K562 (cell line): Measurements from ENCODE around the gene USP1. TPM values are rescaled to one million over a fixed set of nuclear protein-coding genes. Genes with fewer than 3 reads are reported as not detected.

ENCODE experiments used
- ATAC-seq: fragments of 200-7000 bp; cut with Tn5 transposase; 3 replicates; pipeline ENCODE4 v1.9.1; 2020; ENCODE audit warnings: moderate library complexity
- BruUV-seq: library from RNA; stranded (reverse); fragments of 400-500 nt; replicated peaks from 2 replicates; lab custom pipeline; 2021; lab: Mats Ljungman, UMichigan
- CTCF ChIA-PET: fragments of 300-600 bp; formaldehyde crosslinking; extraction: SDS; loops from one replicate; lab custom pipeline; 2021; ENCODE audit warnings: low intra/inter-chr PET ratio; lab: Yijun Ruan, JAX
- POLR2A ChIA-PET: fragments of 300-600, 350-650 bp; sonication (Branson Sonifier 250); formaldehyde crosslinking; extraction: SDS; loops from one replicate; lab custom pipeline; 2021; ENCODE audit warnings: antibody characterized with exemption, inconsistent platforms; lab: Yijun Ruan, JAX
- DNase-seq, 4 experiments: peaks; one replicate each; pipeline versions ENCODE4 v3.0.0 to v3.0.0-alpha.2; 2011 to 2018; ENCODE audit warnings: low spot score in 3 of 4, mixed read lengths in 3 of 4; ENCODE audit errors: extremely low read depth in 1 of 4
- FAIRE-seq: peaks from 2 replicates; lab custom pipeline; 2011; peaks lifted over from hg19 to GRCh38; lab: Jason Lieb, UNC
- H2AFZ ChIP-seq: 2 replicates; pipeline ENCODE4 v1.6.0; 2011; ENCODE audit warnings: low read depth, low read length, control low read depth, inconsistent platforms
- H3K27ac ChIP-seq: fragments of 200-600 bp; 3 replicates; pipeline ENCODE4 v1.8.0; 2011; ENCODE audit warnings: low read depth, mild to moderate bottlenecking, control low read depth, inconsistent platforms, low read length, moderate library complexity, mixed read lengths; ENCODE audit errors: extremely low read depth
- H3K27me3 ChIP-seq, 2 experiments: fragments of 300-600 bp in 1 of 2; 2 replicates in 1 of 2; 3 replicates in 1 of 2; pipeline versions ENCODE4 v1.6.0 to v1.8.0; 2011; ENCODE audit warnings: inconsistent platforms in 2 of 2, low read length in 2 of 2, mild to moderate bottlenecking in 1 of 2, mixed read lengths in 1 of 2, moderate library complexity in 1 of 2; ENCODE audit not compliant: control insufficient read depth in 2 of 2, insufficient read depth in 2 of 2
- H3K36me3 ChIP-seq: fragments of 300-600 bp; 3 replicates; pipeline ENCODE4 v1.8.0; 2011; ENCODE audit warnings: mild to moderate bottlenecking, low read length, inconsistent platforms; ENCODE audit not compliant: control insufficient read depth, insufficient read depth
- H3K4me1 ChIP-seq, 2 experiments: fragments of 200-600 bp in 1 of 2; replicated peaks in 1 of 2; 2 replicates in 1 of 2; 3 replicates in 1 of 2; pipeline versions ENCODE4 v1.5.1 to v1.8.0; 2011; ENCODE audit warnings: inconsistent platforms in 2 of 2, low read length in 2 of 2, mild to moderate bottlenecking in 1 of 2, mixed read lengths in 1 of 2, moderate library complexity in 1 of 2; ENCODE audit not compliant: control insufficient read depth in 2 of 2, insufficient read depth in 2 of 2
- H3K4me2 ChIP-seq: 2 replicates; pipeline ENCODE4 v1.6.1; 2011; ENCODE audit warnings: low read length, control low read depth, inconsistent platforms, mixed read lengths; ENCODE audit not compliant: insufficient read depth
- H3K4me3 ChIP-seq: fragments of 200-600 bp; sonication (generic), shearing (Covaris generic); 2 replicates; pipeline ENCODE4 v1.5.1; 2016; ENCODE audit warnings: control low read depth, inconsistent platforms
- H3K79me2 ChIP-seq: fragments of 200-600 bp; 3 replicates; pipeline ENCODE4 v1.8.0; 2011; ENCODE audit warnings: low read length, inconsistent platforms; ENCODE audit not compliant: control insufficient read depth, insufficient read depth
- H3K9ac ChIP-seq, 2 experiments: 2 replicates each; pipeline versions ENCODE4 v1.6.0 to v1.6.1; 2011; ENCODE audit warnings: low read depth in 2 of 2, low read length in 2 of 2, control low read depth in 1 of 2, inconsistent platforms in 1 of 2, mild to moderate bottlenecking in 1 of 2, mixed read lengths in 1 of 2; ENCODE audit not compliant: insufficient read depth in 1 of 2
- H3K9me1 ChIP-seq: one replicate; pipeline ENCODE4 v1.6.0; 2011; ENCODE audit warnings: inconsistent platforms, mild to moderate bottlenecking, low read length, moderate library complexity; ENCODE audit not compliant: control insufficient read depth, insufficient read depth
- H3K9me3 ChIP-seq: replicated peaks from 2 replicates; pipeline ENCODE4 v1.5.1; 2011; ENCODE audit warnings: low read depth, low read length, inconsistent platforms; ENCODE audit not compliant: control insufficient read depth, insufficient read depth
- H4K20me1 ChIP-seq: replicated peaks from 2 replicates; pipeline ENCODE4 v1.6.1; 2011; ENCODE audit warnings: low read length, inconsistent platforms, mixed read lengths; ENCODE audit not compliant: control insufficient read depth, insufficient read depth
- CC2D1A ChIP-seq: fragments of 450-650 bp; IDR thresholded peaks from 2 replicates; pipeline ENCODE4 v1.6.1; 2017; ENCODE audit warnings: mild to moderate bottlenecking
- DMBX1 ChIP-seq: fragments of 250-450 bp; sonication (Bioruptor Pico); IDR thresholded peaks from 2 replicates; pipeline ENCODE4 v1.8.0; 2022; ENCODE audit warnings: inconsistent platforms, mild to moderate bottlenecking, moderate library complexity, borderline replicate concordance
- HNRNPK ChIP-seq: fragments of 200-400 bp; formaldehyde crosslinking; IDR thresholded peaks from one replicate; pipeline ENCODE4 v1.6.1; 2018; ENCODE audit warnings: mild to moderate bottlenecking, low read depth, low read length; ENCODE audit not compliant: poor library complexity, severe bottlenecking
- NR1H2 ChIP-seq: sonication (generic); formaldehyde crosslinking; IDR thresholded peaks from 2 replicates; pipeline ENCODE4 v1.4.0; 2020; ENCODE audit warnings: mild to moderate bottlenecking, missing genetic modification reagents
- PCBP1 ChIP-seq: fragments of 200-400 bp; formaldehyde crosslinking; IDR thresholded peaks from 2 replicates; pipeline ENCODE4 v1.6.1; 2018; ENCODE audit warnings: mild to moderate bottlenecking, low read depth, low read length; ENCODE audit not compliant: poor library complexity, severe bottlenecking
- SMC3 ChIP-seq: conservative IDR thresholded peaks from 2 replicates; pipeline ENCODE4 v1.6.1; 2011; ENCODE audit warnings: low read depth, low read length, improper control_type of control experiment; ENCODE audit not compliant: insufficient read depth
- WGBS: fragments of 100-300 bp; shearing (Covaris generic); methylation state at CpG from one replicate; pipeline ENCODE4 v1.1.6; 2016; ENCODE audit warnings: low coverage, mixed read lengths; ENCODE audit not compliant: insufficient coverage; ENCODE audit errors: missing lambda C conversion rate; 5-methylcytosine and 5-hydroxymethylcytosine counted together
- in situ Hi-C: fragments of 300-500 bp; cut with MboI; formaldehyde crosslinking; loops from 4 replicates; pipeline ENCODE4 v1.15.0; 2018; ENCODE audit warnings: inconsistent platforms, mixed read lengths
- intact Hi-C: fragments of 100-400 bp; cut with micrococcal nuclease; formaldehyde crosslinking; loops from 2 replicates; pipeline ENCODE4 v1.14.2; 2022
- polyA plus RNA-seq, 8 experiments: library from polyadenylated mRNA; depleted of rRNA in 4 of 8; stranded (reverse) in 5 of 8; unstranded in 3 of 8; fragments of >200 nt; fragmentation: Nextera tagmentation in 2 of 8; fragmentation: Illumina TruSeq in 1 of 8; extraction: Ambion mirVana in 2 of 8; extraction: Trizol in 1 of 8; gene quantifications; 2 replicates each; pipeline versions ENCODE4 v1.2.1 to v1.2.3, GENCODE V29; 2011 to 2014; ENCODE audit warnings: inconsistent platforms in 1 of 8, missing spikeins in 1 of 8
- total RNA-seq, 7 experiments: library from RNA; depleted of rRNA in 6 of 7; stranded (reverse); fragments of >200 nt in 6 of 7; fragmentation: Illumina TruSeq in 2 of 7; extraction: Trizol in 2 of 7; gene quantifications; 2 replicates each; pipeline versions ENCODE4 v1.2.1 to v1.2.3, GENCODE V29; 2011 to 2021; ENCODE audit warnings: low replicate concordance in 1 of 7
- TF ChIP-seq, protein P1 (sequence below): fragments of 450-650 bp; formaldehyde crosslinking; IDR thresholded peaks from 2 replicates; pipeline ENCODE4 v1.4.0; 2020; ENCODE audit warnings: mild to moderate bottlenecking, moderate library complexity
- TF ChIP-seq, protein P2 (sequence below): fragments of 450-650 bp; IDR thresholded peaks from 2 replicates; pipeline ENCODE4 v1.6.1; 2017; ENCODE audit warnings: antibody characterized with exemption, mild to moderate bottlenecking
- TF ChIP-seq, protein P3 (sequence below): fragments of 250-450 bp; sonication (Bioruptor Pico); IDR thresholded peaks from 2 replicates; pipeline ENCODE4 v1.8.0; 2021; ENCODE audit warnings: moderate library complexity, mild to moderate bottlenecking, inconsistent platforms
- TF ChIP-seq, protein P4 (sequence below), 3 experiments: IDR thresholded peaks in 2 of 3; conservative IDR thresholded peaks in 1 of 3; 2 replicates each; pipeline ENCODE4 v1.5.1; 2011 to 2012; ENCODE audit warnings: low read length in 3 of 3, mild to moderate bottlenecking in 3 of 3, control low read depth in 2 of 3, improper control_type of control experiment in 1 of 3, inconsistent platforms in 1 of 3, low read depth in 1 of 3, mixed read lengths in 1 of 3, moderate library complexity in 1 of 3; ENCODE audit not compliant: insufficient read depth in 2 of 3
- TF ChIP-seq, protein P5 (sequence below): fragments of 450-650 bp; formaldehyde crosslinking; IDR thresholded peaks from 2 replicates; pipeline ENCODE4 v1.4.0; 2020; ENCODE audit warnings: mild to moderate bottlenecking, moderate library complexity

Gene USP1
- total and polyA plus RNA-seq, 9 of the 15 experiments (the other 6 are each of a cell fraction or from before 2014, with no cell fraction given) = 27.3 to 87.9 (median 51.7) TPM

DNA sequence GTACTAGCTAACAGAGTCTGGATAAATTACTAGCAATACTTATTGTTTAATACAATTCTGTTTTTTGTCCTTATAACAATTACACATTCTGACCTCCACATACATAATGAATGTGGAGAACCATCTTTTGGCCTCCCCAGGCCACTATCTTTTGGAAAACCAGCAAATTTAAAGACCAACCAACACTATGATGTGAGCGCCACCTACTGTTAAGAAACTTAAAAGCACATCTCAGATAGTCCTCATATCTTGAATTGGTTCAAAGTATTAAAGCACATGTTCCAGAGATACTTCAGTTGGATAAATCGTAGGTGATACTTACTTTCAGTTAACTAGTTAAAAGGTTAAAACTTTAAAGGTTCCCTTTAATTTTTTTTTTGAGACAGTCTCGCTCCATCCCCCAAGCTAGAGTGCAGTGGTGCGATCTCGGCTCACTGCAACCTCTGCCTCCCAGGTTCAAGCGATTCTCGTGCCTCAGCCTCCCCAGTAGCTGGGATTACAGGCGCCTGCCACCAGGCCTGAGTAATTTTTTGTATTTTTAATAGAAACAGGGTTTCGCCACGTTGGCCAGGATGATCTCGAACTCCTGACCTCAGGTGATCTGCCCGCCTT lies 29.3 kb upstream of the USP1 start:
- H3K79me2 ChIP-seq = no peaks in the 10 kb centered on the region
- intact Hi-C loops (loop anchor here (1.0 to 10.0 kb wide), 4 partner anchors 113 to 337 kb away; no protein-coding TSS in a partner anchor), in situ Hi-C loops (loop anchor here (5.0 kb wide), 1 partner anchor 230 kb away; no protein-coding TSS in a partner anchor)
- H3K9ac ChIP-seq = no peak overlapping the region
- H3K27me3 ChIP-seq = peaks cover 12 to 34% of the 10 kb centered on the region in 2 experiments
- H3K9me1 ChIP-seq = no peaks in the 10 kb centered on the region
- H3K4me3 ChIP-seq = no peak overlapping the region
- H3K36me3 ChIP-seq = no peaks in the 10 kb centered on the region
- DNase-seq (peak; percentile 51 to 69 (median 56)), FAIRE-seq (peak; percentile 87), ATAC-seq (peak; percentile 85)
- H4K20me1 ChIP-seq = no peaks in the 10 kb centered on the region
- no peak overlapping the region for H3K27ac ChIP-seq
- POLR2A ChIA-PET = no interaction called here
- no peak overlapping the region for H2AFZ ChIP-seq
- CTCF ChIA-PET = interaction anchor here (0.6 to 1.8 kb wide), 3 partner anchors 16 to 1279 kb away, joined by 3 to 16 read pairs (median 4); no protein-coding TSS in a partner anchor
- no peaks in the 10 kb centered on the region for H3K4me1 ChIP-seq
- no TSS peak for BruUV-seq
- 7% methylated on average over 10 of the region's 12 CpGs for WGBS
- no peak overlapping the region for H3K4me2 ChIP-seq
- no peaks in the 10 kb centered on the region for H3K9me3 ChIP-seq
- TF ChIP-seq, protein P1, sequence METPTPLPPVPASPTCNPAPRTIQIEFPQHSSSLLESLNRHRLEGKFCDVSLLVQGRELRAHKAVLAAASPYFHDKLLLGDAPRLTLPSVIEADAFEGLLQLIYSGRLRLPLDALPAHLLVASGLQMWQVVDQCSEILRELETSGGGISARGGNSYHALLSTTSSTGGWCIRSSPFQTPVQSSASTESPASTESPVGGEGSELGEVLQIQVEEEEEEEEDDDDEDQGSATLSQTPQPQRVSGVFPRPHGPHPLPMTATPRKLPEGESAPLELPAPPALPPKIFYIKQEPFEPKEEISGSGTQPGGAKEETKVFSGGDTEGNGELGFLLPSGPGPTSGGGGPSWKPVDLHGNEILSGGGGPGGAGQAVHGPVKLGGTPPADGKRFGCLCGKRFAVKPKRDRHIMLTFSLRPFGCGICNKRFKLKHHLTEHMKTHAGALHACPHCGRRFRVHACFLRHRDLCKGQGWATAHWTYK (CRISPR knock-in tag) = no peak
- TF ChIP-seq, protein P2, sequence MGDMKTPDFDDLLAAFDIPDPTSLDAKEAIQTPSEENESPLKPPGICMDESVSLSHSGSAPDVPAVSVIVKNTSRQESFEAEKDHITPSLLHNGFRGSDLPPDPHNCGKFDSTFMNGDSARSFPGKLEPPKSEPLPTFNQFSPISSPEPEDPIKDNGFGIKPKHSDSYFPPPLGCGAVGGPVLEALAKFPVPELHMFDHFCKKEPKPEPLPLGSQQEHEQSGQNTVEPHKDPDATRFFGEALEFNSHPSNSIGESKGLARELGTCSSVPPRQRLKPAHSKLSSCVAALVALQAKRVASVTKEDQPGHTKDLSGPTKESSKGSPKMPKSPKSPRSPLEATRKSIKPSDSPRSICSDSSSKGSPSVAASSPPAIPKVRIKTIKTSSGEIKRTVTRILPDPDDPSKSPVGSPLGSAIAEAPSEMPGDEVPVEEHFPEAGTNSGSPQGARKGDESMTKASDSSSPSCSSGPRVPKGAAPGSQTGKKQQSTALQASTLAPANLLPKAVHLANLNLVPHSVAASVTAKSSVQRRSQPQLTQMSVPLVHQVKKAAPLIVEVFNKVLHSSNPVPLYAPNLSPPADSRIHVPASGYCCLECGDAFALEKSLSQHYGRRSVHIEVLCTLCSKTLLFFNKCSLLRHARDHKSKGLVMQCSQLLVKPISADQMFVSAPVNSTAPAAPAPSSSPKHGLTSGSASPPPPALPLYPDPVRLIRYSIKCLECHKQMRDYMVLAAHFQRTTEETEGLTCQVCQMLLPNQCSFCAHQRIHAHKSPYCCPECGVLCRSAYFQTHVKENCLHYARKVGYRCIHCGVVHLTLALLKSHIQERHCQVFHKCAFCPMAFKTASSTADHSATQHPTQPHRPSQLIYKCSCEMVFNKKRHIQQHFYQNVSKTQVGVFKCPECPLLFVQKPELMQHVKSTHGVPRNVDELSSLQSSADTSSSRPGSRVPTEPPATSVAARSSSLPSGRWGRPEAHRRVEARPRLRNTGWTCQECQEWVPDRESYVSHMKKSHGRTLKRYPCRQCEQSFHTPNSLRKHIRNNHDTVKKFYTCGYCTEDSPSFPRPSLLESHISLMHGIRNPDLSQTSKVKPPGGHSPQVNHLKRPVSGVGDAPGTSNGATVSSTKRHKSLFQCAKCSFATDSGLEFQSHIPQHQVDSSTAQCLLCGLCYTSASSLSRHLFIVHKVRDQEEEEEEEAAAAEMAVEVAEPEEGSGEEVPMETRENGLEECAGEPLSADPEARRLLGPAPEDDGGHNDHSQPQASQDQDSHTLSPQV = no peak
- TF ChIP-seq, protein P3, sequence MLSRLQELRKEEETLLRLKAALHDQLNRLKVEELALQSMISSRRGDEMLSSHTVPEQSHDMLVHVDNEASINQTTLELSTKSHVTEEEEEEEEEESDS (CRISPR knock-in tag) = no peak
- TF ChIP-seq, protein P4, sequence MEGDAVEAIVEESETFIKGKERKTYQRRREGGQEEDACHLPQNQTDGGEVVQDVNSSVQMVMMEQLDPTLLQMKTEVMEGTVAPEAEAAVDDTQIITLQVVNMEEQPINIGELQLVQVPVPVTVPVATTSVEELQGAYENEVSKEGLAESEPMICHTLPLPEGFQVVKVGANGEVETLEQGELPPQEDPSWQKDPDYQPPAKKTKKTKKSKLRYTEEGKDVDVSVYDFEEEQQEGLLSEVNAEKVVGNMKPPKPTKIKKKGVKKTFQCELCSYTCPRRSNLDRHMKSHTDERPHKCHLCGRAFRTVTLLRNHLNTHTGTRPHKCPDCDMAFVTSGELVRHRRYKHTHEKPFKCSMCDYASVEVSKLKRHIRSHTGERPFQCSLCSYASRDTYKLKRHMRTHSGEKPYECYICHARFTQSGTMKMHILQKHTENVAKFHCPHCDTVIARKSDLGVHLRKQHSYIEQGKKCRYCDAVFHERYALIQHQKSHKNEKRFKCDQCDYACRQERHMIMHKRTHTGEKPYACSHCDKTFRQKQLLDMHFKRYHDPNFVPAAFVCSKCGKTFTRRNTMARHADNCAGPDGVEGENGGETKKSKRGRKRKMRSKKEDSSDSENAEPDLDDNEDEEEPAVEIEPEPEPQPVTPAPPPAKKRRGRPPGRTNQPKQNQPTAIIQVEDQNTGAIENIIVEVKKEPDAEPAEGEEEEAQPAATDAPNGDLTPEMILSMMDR (IDR thresholded peaks at IDR 0.05 in 2 of 3, conservative IDR thresholded peaks at IDR 0.05 in 1 of 3; ENCODE audit: insufficient read depth in 2 of 3, low read depth in 1 of 3, low read length in 3 of 3) = peak; percentile 53 to 80 (median 66); a peak in 5 of 6 replicates
- TF ChIP-seq DMBX1 = no peak
- no peak for TF ChIP-seq PCBP1
- peak; percentile 27; the same call in 1 of the 2 replicates for TF ChIP-seq CC2D1A
- TF ChIP-seq HNRNPK = no peak
- TF ChIP-seq NR1H2 = no peak
- TF ChIP-seq, protein P5, sequence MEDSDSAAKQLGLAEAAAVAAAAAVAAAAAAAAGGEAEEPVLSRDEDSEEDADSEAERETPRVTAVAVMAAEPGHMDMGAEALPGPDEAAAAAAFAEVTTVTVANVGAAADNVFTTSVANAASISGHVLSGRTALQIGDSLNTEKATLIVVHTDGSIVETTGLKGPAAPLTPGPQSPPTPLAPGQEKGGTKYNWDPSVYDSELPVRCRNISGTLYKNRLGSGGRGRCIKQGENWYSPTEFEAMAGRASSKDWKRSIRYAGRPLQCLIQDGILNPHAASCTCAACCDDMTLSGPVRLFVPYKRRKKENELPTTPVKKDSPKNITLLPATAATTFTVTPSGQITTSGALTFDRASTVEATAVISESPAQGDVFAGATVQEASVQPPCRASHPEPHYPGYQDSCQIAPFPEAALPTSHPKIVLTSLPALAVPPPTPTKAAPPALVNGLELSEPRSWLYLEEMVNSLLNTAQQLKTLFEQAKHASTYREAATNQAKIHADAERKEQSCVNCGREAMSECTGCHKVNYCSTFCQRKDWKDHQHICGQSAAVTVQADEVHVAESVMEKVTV (CRISPR knock-in tag) = peak; percentile 68
- TF ChIP-seq SMC3 = peak; percentile 57; the same call in 1 of the 2 replicates
